ENCODE data around the gene TLCD2. TPM values are rescaled to one million over a fixed set of nuclear protein-coding genes. Genes with fewer than 3 reads are reported as not detected.
A peak's percentile ranks its signal among the peaks of the same experiment; 100 is the strongest.

Gene TLCD2
- total and polyA plus RNA-seq, 2 of the 13 experiments (the other 11 are each of a cell fraction or from before 2014, with no cell fraction given) = 0.90 to 1.1 TPM

- peaks cover 6 to 16% of the 10 kb centered on the region in 2 experiments for H3K36me3 ChIP-seq (replicated peaks in 1 of 2; ENCODE audit: control insufficient read depth in 1 of 2, insufficient read depth in 2 of 2, low read length in 2 of 2)
- H3K4me3 ChIP-seq (replicated peaks in 1 of 3; ENCODE audit: insufficient read depth in 1 of 3, low read depth in 2 of 3, low read length in 3 of 3) = peak overlapping the region; percentile 72 to 85 (median 78)
- ChIA-PET POLR2A (interaction anchor here (0.6 to 17.5 kb wide), 41 partner anchors 9 to 684 kb away, joined by 3 to 480 read pairs (median 5); partner anchors contain the start of genes INPP5K, PITPNA, PRPF8 and RILP), CTCF (ENCODE audit: low intra/inter-chr PET ratio, low total read pairs) (no interaction called here)
- peak overlapping the region; percentile 99 for H3K9ac ChIP-seq (ENCODE audit: insufficient read depth, low read depth, low read length)
- FAIRE-seq = peak; percentile 99
- H3K4me2 ChIP-seq (ENCODE audit: low read depth, low read length) = peak overlapping the region; percentile 94
- H3K4me1 ChIP-seq (ENCODE audit: insufficient read depth, low read length) = peaks cover 54% of the 10 kb centered on the region
- 1% methylated on average over 13 of the region's 13 CpGs for WGBS (ENCODE audit: low lambda C conversion rate)
- H2AFZ ChIP-seq (ENCODE audit: low read length) = no peak overlapping the region
- in situ Hi-C loops (cut with HindIII; ENCODE audit: extremely low pct_ligation_motif_present, low pct_unique_long_range_greater_than_20kb) (loop anchor here (5.0 to 25.0 kb wide), 2 partner anchors 50 to 320 kb away; partner anchors contain the start of genes DPH1, OVCA2 and RTN4RL1), intact Hi-C loops (cut with micrococcal nuclease; ENCODE audit: unreplicated experiment) (loop anchor here (2.0 to 10.0 kb wide), 4 partner anchors 26 to 148 kb away; partner anchors contain the start of genes PRPF8, SERPINF1 and SERPINF2)
- H3K79me2 ChIP-seq (ENCODE audit: insufficient read depth, low read length) = peaks cover 12% of the 10 kb centered on the region
- peak; percentile 99 for DNase-seq (ENCODE audit: low spot score)
- peak overlapping the region; percentile 100 for H3K27ac ChIP-seq (ENCODE audit: extremely low read length, insufficient read depth, low read length)
- H4K20me1 ChIP-seq (ENCODE audit: insufficient read depth, low read length) = peaks cover 7% of the 10 kb centered on the region
- no peaks in the 10 kb centered on the region; a peak in 1 of 5 replicates for H3K27me3 ChIP-seq (ENCODE audit: control insufficient read depth in 1 of 2, insufficient read depth in 2 of 2, low read length in 2 of 2)
- ATAC-seq = peak; percentile 69
- BruUV-seq (replicated peaks) = no TSS peak
- no peaks in the 10 kb centered on the region for H3K9me3 ChIP-seq (ENCODE audit: low read length)
- TF ChIP-seq ZGPAT (CRISPR knock-in tag; IDR thresholded peaks at IDR 0.05) (0 out of 2 replicates have a peak, but pooled peaks have one; percentile 5), PCBP1 (IDR thresholded peaks at IDR 0.05; ENCODE audit: borderline replicate concordance, low read depth, low read length) (no peak), ELF1 (CRISPR knock-in tag; IDR thresholded peaks at IDR 0.05) (no peak), CHD2 (IDR thresholded peaks at IDR 0.05; ENCODE audit: low read depth, low read length) (peak; percentile 76; the same call in 1 of the 2 replicates), GFI1 (CRISPR knock-in tag; IDR thresholded peaks at IDR 0.05; ENCODE audit: borderline replicate concordance) (peak; percentile 53; the same call in 1 of the 2 replicates), ZNF780A (CRISPR knock-in tag; IDR thresholded peaks at IDR 0.05) (no peak), MATR3 (CRISPR knock-in tag; IDR thresholded peaks at IDR 0.05) (no peak), PLSCR1 (CRISPR knock-in tag; IDR thresholded peaks at IDR 0.05; ENCODE audit: borderline replicate concordance) (no peak), ZNF614 (CRISPR knock-in tag; IDR thresholded peaks at IDR 0.05; ENCODE audit: borderline replicate concordance) (peak; percentile 18; the same call in 1 of the 2 replicates), RFXANK (CRISPR knock-in tag; IDR thresholded peaks at IDR 0.05) (peak; percentile 97), KLF9 (CRISPR knock-in tag; IDR thresholded peaks at IDR 0.05; ENCODE audit: low read depth) (no peak), ZNF263 (CRISPR knock-in tag; IDR thresholded peaks at IDR 0.05) (no peak), ZNF12 (CRISPR knock-in tag; IDR thresholded peaks at IDR 0.05) (no peak), ONECUT2 (CRISPR knock-in tag; IDR thresholded peaks at IDR 0.05) (no peak), ZKSCAN8 (CRISPR knock-in tag; IDR thresholded peaks at IDR 0.05; ENCODE audit: borderline replicate concordance) (no peak), NFRKB (IDR thresholded peaks at IDR 0.05) (no peak), MED13 (CRISPR knock-in tag; IDR thresholded peaks at IDR 0.05) (no peak), ZNF24 (IDR thresholded peaks at IDR 0.05) (no peak), ZNF382 (CRISPR knock-in tag; IDR thresholded peaks at IDR 0.05; ENCODE audit: borderline replicate concordance) (no peak), RXRB (CRISPR knock-in tag; IDR thresholded peaks at IDR 0.05; ENCODE audit: borderline replicate concordance) (peak; percentile 12; the same call in 1 of the 2 replicates)
- TF ChIP-seq, protein P1, sequence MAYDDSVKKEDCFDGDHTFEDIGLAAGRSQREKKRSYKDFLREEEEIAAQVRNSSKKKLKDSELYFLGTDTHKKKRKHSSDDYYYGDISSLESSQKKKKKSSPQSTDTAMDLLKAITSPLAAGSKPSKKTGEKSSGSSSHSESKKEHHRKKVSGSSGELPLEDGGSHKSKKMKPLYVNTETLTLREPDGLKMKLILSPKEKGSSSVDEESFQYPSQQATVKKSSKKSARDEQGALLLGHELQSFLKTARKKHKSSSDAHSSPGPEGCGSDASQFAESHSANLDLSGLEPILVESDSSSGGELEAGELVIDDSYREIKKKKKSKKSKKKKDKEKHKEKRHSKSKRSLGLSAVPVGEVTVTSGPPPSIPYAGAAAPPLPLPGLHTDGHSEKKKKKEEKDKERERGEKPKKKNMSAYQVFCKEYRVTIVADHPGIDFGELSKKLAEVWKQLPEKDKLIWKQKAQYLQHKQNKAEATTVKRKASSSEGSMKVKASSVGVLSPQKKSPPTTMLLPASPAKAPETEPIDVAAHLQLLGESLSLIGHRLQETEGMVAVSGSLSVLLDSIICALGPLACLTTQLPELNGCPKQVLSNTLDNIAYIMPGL (CRISPR knock-in tag; IDR thresholded peaks at IDR 0.05; ENCODE audit: borderline replicate concordance in 1 of 2, low read depth in 1 of 2) = peak; percentile 16 to 37; a peak in 2 of 4 replicates
Observed at GRCh38 chr17:1716912-1717695, 6.9 kb upstream of the TLCD2 start.

All from HepG2 (cell line).